ENCODE results near the gene INHBE.

DNA sequence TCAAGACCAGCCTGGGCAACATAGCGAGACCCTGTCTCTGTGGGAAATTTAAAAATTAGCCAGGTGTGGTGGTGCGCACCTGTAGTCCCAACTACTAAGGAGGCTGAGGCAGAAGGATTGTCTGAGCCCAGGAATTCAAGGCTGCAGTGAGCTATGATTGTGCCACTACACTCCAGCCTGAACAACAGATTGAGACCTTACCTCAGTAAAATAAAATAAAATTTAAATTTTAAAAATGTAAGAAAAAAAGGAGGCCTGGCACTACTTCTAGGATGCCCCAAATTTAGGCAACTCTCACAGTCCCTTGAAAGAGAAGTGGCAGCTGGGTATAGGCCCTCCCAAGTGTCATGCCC lies 918 bp upstream of the INHBE start:
- TF ChIP-seq POLR2A (IDR thresholded peaks at IDR 0.05) = no peak
- TF ChIP-seq, protein P1, sequence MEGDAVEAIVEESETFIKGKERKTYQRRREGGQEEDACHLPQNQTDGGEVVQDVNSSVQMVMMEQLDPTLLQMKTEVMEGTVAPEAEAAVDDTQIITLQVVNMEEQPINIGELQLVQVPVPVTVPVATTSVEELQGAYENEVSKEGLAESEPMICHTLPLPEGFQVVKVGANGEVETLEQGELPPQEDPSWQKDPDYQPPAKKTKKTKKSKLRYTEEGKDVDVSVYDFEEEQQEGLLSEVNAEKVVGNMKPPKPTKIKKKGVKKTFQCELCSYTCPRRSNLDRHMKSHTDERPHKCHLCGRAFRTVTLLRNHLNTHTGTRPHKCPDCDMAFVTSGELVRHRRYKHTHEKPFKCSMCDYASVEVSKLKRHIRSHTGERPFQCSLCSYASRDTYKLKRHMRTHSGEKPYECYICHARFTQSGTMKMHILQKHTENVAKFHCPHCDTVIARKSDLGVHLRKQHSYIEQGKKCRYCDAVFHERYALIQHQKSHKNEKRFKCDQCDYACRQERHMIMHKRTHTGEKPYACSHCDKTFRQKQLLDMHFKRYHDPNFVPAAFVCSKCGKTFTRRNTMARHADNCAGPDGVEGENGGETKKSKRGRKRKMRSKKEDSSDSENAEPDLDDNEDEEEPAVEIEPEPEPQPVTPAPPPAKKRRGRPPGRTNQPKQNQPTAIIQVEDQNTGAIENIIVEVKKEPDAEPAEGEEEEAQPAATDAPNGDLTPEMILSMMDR (IDR thresholded peaks at IDR 0.05) = no peak
- no peak for TF ChIP-seq POLR2AphosphoS5 (IDR thresholded peaks at IDR 0.05)
- TF ChIP-seq EP300 (IDR thresholded peaks at IDR 0.05; ENCODE audit: low read depth) = no peak

Data from transverse colon (tissue), 4 donors.